Panc1 (cell line): ENCODE data around the gene PTCD2.

Source experiments
- CTCF ChIP-seq: fragments of 450-650 bp; IDR thresholded peaks from 2 replicates; pipeline ENCODE4 v1.5.1; 2017; ENCODE audit warnings: mild to moderate bottlenecking
- POLR2AphosphoS5 ChIP-seq: IDR thresholded peaks from 2 replicates; pipeline ENCODE4 v1.6.1; 2012; ENCODE audit warnings: mild to moderate bottlenecking, low read depth, low read length, moderate library complexity
- TF ChIP-seq, protein P1 (sequence below), 2 experiments: IDR thresholded peaks; 2 replicates each; pipeline ENCODE4 v1.6.1; 2011 to 2012; ENCODE audit warnings: low read depth in 2 of 2, control low read depth in 1 of 2, low read length in 1 of 2, mild to moderate bottlenecking in 1 of 2, moderate library complexity in 1 of 2; ENCODE audit not compliant: insufficient read depth in 1 of 2

GRCh38 chr5:72295539-72295938 is 24.6 kb upstream of the PTCD2 start:
- TF ChIP-seq CTCF: no peak
- TF ChIP-seq POLR2AphosphoS5: no peak
- TF ChIP-seq, protein P1, sequence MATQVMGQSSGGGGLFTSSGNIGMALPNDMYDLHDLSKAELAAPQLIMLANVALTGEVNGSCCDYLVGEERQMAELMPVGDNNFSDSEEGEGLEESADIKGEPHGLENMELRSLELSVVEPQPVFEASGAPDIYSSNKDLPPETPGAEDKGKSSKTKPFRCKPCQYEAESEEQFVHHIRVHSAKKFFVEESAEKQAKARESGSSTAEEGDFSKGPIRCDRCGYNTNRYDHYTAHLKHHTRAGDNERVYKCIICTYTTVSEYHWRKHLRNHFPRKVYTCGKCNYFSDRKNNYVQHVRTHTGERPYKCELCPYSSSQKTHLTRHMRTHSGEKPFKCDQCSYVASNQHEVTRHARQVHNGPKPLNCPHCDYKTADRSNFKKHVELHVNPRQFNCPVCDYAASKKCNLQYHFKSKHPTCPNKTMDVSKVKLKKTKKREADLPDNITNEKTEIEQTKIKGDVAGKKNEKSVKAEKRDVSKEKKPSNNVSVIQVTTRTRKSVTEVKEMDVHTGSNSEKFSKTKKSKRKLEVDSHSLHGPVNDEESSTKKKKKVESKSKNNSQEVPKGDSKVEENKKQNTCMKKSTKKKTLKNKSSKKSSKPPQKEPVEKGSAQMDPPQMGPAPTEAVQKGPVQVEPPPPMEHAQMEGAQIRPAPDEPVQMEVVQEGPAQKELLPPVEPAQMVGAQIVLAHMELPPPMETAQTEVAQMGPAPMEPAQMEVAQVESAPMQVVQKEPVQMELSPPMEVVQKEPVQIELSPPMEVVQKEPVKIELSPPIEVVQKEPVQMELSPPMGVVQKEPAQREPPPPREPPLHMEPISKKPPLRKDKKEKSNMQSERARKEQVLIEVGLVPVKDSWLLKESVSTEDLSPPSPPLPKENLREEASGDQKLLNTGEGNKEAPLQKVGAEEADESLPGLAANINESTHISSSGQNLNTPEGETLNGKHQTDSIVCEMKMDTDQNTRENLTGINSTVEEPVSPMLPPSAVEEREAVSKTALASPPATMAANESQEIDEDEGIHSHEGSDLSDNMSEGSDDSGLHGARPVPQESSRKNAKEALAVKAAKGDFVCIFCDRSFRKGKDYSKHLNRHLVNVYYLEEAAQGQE (IDR thresholded peaks at IDR 0.05; ENCODE audit: insufficient read depth in 1 of 2, low read depth in 2 of 2, low read length in 1 of 2): no peak
